ENCODE results near the gene UBA1.

Gene UBA1

GRCh38 chrX:47170861-47171692, 22.6 kb upstream of the UBA1 start:
- no peak for DNase-seq

- DNase-seq: no peak
These were observed 21.6 kb upstream of the UBA1 start for GRCh38 chrX:47171996-47172395.

- no peak for DNase-seq
These were observed 21.1 kb upstream of the UBA1 start for GRCh38 chrX:47172549-47172948.

GRCh38 chrX:47172971-47173792, 20.4 kb upstream of the UBA1 start:
- no peak for DNase-seq

- no peak for DNase-seq
These were observed 19.3 kb upstream of the UBA1 start for GRCh38 chrX:47174376-47174775.

GRCh38 chrX:47174846-47175587, 18.6 kb upstream of the UBA1 start:
- no peak for DNase-seq

- DNase-seq: no peak
These were observed 18.0 kb upstream of the UBA1 start for GRCh38 chrX:47175588-47175980.

GRCh38 chrX:47176101-47176740, 17.4 kb upstream of the UBA1 start:
- no peak for DNase-seq

GRCh38 chrX:47177079-47177478, 16.6 kb upstream of the UBA1 start:
- DNase-seq: no peak

GRCh38 chrX:47178337-47178736, 15.3 kb upstream of the UBA1 start:
- DNase-seq: no peak

GRCh38 chrX:47179221-47179927, 14.3 kb upstream of the UBA1 start:
- DNase-seq: no peak

GRCh38 chrX:47179928-47180255, 13.7 kb upstream of the UBA1 start:
- no peak for DNase-seq

- no peak for DNase-seq
These were observed 13.3 kb upstream of the UBA1 start for GRCh38 chrX:47180346-47180745.

GRCh38 chrX:47181301-47181700, 12.3 kb upstream of the UBA1 start:
- no peak for DNase-seq

- no peak for DNase-seq
These were observed 11.4 kb upstream of the UBA1 start for GRCh38 chrX:47182106-47182700.

- no peak for DNase-seq
These were observed 9.1 kb upstream of the UBA1 start for GRCh38 chrX:47184486-47184885.

GRCh38 chrX:47185241-47185640, 8.4 kb upstream of the UBA1 start:
- DNase-seq: no peak

- no peak for DNase-seq
These were observed 7.4 kb upstream of the UBA1 start for GRCh38 chrX:47186096-47186740.

- no peak for DNase-seq
These were observed 6.4 kb upstream of the UBA1 start for GRCh38 chrX:47187106-47187677.

GRCh38 chrX:47189906-47190305, 3.7 kb upstream of the UBA1 start:
- no peak for DNase-seq

All from inflammatory macrophage treated with lipopolysaccharide for 1 hour (primary cell).